Natural killer cell (primary cell): ENCODE data around the gene PIAS4. TPM values are rescaled to one million over a fixed set of nuclear protein-coding genes. Genes with fewer than 3 reads are reported as not detected.
"Not testable (repeated sequence)": the region's sequence is repeated elsewhere in the genome, so short reads cannot be mapped to it uniquely, and the experiment has no call there.

Experiments used
- ATAC-seq, 3 donors: fragments of 150-1000 bp in 2 of 3; fragments of 200-7000 bp in 1 of 3; cut with Tn5 transposase; 1 replicate in 1 of 3; 2 replicates in 2 of 3; pipeline ENCODE4 v1.10.0; 2021; ENCODE audit warnings: mild to moderate bottlenecking in 2 of 3, moderate library complexity in 2 of 3
- DNase-seq, 2 donors: peaks; one replicate each; pipeline versions ENCODE4 v3.0.0 to v3.0.0-alpha.2; 2013 to 2021; ENCODE audit warnings: mixed read lengths in 1 of 2
- H3K27ac ChIP-seq: one replicate; pipeline ENCODE4 v1.5.1; 2013; ENCODE audit warnings: mild to moderate bottlenecking, low read length
- H3K27me3 ChIP-seq: one replicate; pipeline ENCODE4 v1.6.1; 2013; ENCODE audit warnings: low read length; ENCODE audit not compliant: control insufficient read depth, insufficient read depth
- H3K36me3 ChIP-seq: one replicate; pipeline ENCODE4 v1.6.1; 2013; ENCODE audit warnings: low read length; ENCODE audit not compliant: control insufficient read depth, insufficient read depth
- H3K4me1 ChIP-seq: one replicate; pipeline ENCODE4 v1.6.1; 2013; ENCODE audit warnings: low read length; ENCODE audit not compliant: control insufficient read depth, insufficient read depth
- H3K4me3 ChIP-seq: one replicate; pipeline ENCODE4 v1.5.1; 2013; ENCODE audit warnings: low read length
- H3K9me3 ChIP-seq: one replicate; pipeline ENCODE4 v1.6.1; 2013; ENCODE audit warnings: low read length; ENCODE audit not compliant: control insufficient read depth, insufficient read depth
- H3K27ac Mint-ChIP-seq, 2 donors: one replicate each; pipeline ENCODE4 v1.8.0; 2022; ENCODE audit warnings: mild to moderate bottlenecking in 2 of 2, mixed read lengths in 2 of 2, moderate library complexity in 1 of 2
- H3K27me3 Mint-ChIP-seq, 2 donors: one replicate each; pipeline ENCODE4 v1.8.0; 2022; ENCODE audit warnings: low read depth in 2 of 2, mixed read lengths in 2 of 2
- H3K36me3 Mint-ChIP-seq: one replicate; pipeline ENCODE4 v1.8.0; 2022; ENCODE audit warnings: mixed read lengths
- H3K4me1 Mint-ChIP-seq, 2 donors: one replicate each; pipeline ENCODE4 v1.8.0; 2022; ENCODE audit warnings: mixed read lengths in 2 of 2
- H3K4me3 Mint-ChIP-seq: one replicate; pipeline ENCODE4 v1.8.0; 2022; ENCODE audit warnings: mild to moderate bottlenecking, moderate library complexity, mixed read lengths
- H3K9me3 Mint-ChIP-seq, 2 donors: one replicate each; pipeline ENCODE4 v1.8.0; 2022; ENCODE audit warnings: mixed read lengths in 2 of 2
- WGBS: methylation state at CpG from one replicate; pipeline ENCODE4 v1.1.7; 2013; ENCODE audit warnings: missing lambda C conversion rate; ENCODE audit not compliant: insufficient coverage; 5-methylcytosine and 5-hydroxymethylcytosine counted together
- intact Hi-C: fragments of 100-400 bp; cut with micrococcal nuclease; formaldehyde crosslinking; loops from one replicate; pipeline ENCODE4 v1.14.2; 2022
- total RNA-seq, 4 donors: library from RNA; stranded (reverse); fragments of 120-200 nt in 1 of 4; gene quantifications; one replicate each; pipeline versions ENCODE4 v1.2.3 to v1.2.4, GENCODE V29; 2013 to 2022
- TF ChIP-seq, protein P1 (sequence below): fragments of 200-600 bp; IDR thresholded peaks from one replicate; pipeline ENCODE4 v1.8.0; 2022; ENCODE audit warnings: antibody characterized with exemption

PIAS4 gene
- total RNA-seq, 3 donors from 2014 or later (not counting 1 experiment from before 2014, with no cell fraction given), result 25.4 to 39.4 (median 26.8) TPM

- no peaks in the 10 kb centered on the region for H3K27me3 Mint-ChIP-seq
- H3K4me1 Mint-ChIP-seq, result peaks cover 22 to 28% of the 10 kb centered on the region in 2 donors
- H3K36me3 Mint-ChIP-seq, result no peaks in the 10 kb centered on the region
- Histone ChIP-seq H3K9me3 (no peaks in the 10 kb centered on the region), H3K4me1 (peaks cover 25% of the 10 kb centered on the region), H3K27ac (no peak overlapping the region), H3K4me3 (no peak overlapping the region), H3K27me3 (no peaks in the 10 kb centered on the region), H3K36me3 (peaks cover 50% of the 10 kb centered on the region)
- 89% methylated on average over 30 of the region's 30 CpGs for WGBS
- intact Hi-C loops, result no loop called here
- ATAC-seq (no peak), DNase-seq (no peak)
- TF ChIP-seq, protein P1, sequence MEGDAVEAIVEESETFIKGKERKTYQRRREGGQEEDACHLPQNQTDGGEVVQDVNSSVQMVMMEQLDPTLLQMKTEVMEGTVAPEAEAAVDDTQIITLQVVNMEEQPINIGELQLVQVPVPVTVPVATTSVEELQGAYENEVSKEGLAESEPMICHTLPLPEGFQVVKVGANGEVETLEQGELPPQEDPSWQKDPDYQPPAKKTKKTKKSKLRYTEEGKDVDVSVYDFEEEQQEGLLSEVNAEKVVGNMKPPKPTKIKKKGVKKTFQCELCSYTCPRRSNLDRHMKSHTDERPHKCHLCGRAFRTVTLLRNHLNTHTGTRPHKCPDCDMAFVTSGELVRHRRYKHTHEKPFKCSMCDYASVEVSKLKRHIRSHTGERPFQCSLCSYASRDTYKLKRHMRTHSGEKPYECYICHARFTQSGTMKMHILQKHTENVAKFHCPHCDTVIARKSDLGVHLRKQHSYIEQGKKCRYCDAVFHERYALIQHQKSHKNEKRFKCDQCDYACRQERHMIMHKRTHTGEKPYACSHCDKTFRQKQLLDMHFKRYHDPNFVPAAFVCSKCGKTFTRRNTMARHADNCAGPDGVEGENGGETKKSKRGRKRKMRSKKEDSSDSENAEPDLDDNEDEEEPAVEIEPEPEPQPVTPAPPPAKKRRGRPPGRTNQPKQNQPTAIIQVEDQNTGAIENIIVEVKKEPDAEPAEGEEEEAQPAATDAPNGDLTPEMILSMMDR, result no peak
- H3K9me3 Mint-ChIP-seq, result no peaks in the 10 kb centered on the region
- peak overlapping the region in 1 of 2 donors; percentile 45 for H3K27ac Mint-ChIP-seq
- no peak overlapping the region for H3K4me3 Mint-ChIP-seq
Measured at GRCh38 chr19:3966051-3967017, 41.2 kb upstream of the PIAS4 start.

GRCh38 chr19:3967983-3968382, 39.6 kb upstream of the PIAS4 start:
- H3K27me3 Mint-ChIP-seq, H3K36me3 Mint-ChIP-seq, intact Hi-C loops, H3K27ac ChIP-seq, DNase-seq, H3K9me3 Mint-ChIP-seq, ATAC-seq, H3K27me3 ChIP-seq, H3K27ac Mint-ChIP-seq, H3K4me3 ChIP-seq, H3K9me3 ChIP-seq: not testable (repeated sequence)
- H3K4me1 Mint-ChIP-seq, result peaks cover 22 to 29% of the 10 kb centered on the region in 2 donors
- peak overlapping the region; percentile 47 for H3K4me3 Mint-ChIP-seq
- Histone ChIP-seq H3K4me1 (peaks cover 28% of the 10 kb centered on the region), H3K36me3 (peaks cover 40% of the 10 kb centered on the region)
- 96% methylated on average over 12 of the region's 12 CpGs for WGBS

DNA sequence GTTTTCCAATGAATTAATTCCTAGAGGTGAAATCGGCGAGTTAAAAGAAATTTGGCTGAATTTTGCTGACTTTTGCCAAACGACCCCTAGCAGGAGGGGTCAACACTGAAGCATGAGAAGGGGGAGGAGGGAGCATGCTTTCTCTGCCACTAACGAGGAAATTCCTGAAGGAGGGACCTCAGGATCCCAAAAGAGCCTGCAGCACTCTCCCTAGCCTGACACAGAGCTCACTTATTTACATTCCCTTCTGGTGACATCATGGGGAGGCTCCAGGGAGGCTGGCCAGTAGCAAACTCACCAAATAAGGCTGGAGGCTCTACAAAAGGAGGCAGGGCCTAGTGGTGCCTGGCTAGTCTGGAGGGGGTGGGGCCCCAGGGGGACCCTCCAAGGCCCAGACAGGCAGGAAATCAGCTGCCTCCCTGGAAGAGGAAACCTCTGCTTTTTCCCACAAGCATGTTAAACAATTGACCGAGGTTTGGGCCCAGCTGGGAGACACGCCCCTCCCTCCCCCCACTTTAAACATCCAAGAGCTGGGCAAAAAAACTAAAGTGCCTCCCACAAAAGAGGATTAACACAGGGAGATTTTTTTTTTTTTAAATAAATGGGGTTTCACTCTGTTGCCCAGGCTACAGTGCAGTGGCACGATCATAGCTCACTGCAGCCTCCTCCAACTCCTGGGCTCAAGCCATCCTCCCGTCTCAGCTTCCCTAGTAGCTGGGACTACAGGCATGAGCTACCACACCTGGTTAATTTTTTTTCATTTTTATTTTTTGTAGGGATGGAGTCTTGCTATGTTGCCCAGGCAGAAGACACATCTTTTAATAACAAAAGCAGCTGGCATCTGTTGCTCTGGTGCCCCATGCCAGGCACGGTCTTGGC, 38.7 kb upstream of the PIAS4 start:
- no peak overlapping the region for H3K4me3 ChIP-seq
- no peaks in the 10 kb centered on the region for H3K9me3 ChIP-seq
- ATAC-seq (no peak), DNase-seq (no peak)
- Mint-ChIP-seq H3K9me3 (no peaks in the 10 kb centered on the region), H3K36me3 (no peaks in the 10 kb centered on the region), H3K27me3 (no peaks in the 10 kb centered on the region), H3K4me3 (peak overlapping the region; percentile 47), H3K27ac (peak overlapping the region in 1 of 2 donors; percentile 87), H3K4me1 (peaks cover 22 to 29% of the 10 kb centered on the region in 2 donors)
- peaks cover 28% of the 10 kb centered on the region for H3K4me1 ChIP-seq
- peaks cover 32% of the 10 kb centered on the region for H3K36me3 ChIP-seq
- H3K27ac ChIP-seq, result no peak overlapping the region
- intact Hi-C loops, result no loop called here
- TF ChIP-seq, protein P1, result no peak
- WGBS, result 91% methylated on average over 7 of the region's 9 CpGs
- H3K27me3 ChIP-seq, result no peaks in the 10 kb centered on the region
